NCI-H446 (cell line): ENCODE measurements around the gene SERPINB1.
A peak's percentile ranks its signal among the peaks of the same experiment; 100 is the strongest.
"Not testable (repeated sequence)": the region's sequence is repeated elsewhere in the genome, so short reads cannot be mapped to it uniquely, and the experiment has no call there.

Experiments
- DNase-seq, 2 experiments: peaks; one replicate each; lab custom pipeline; 2025; lab: John Stamatoyannopoulos, UW

The SERPINB1 gene

DNA sequence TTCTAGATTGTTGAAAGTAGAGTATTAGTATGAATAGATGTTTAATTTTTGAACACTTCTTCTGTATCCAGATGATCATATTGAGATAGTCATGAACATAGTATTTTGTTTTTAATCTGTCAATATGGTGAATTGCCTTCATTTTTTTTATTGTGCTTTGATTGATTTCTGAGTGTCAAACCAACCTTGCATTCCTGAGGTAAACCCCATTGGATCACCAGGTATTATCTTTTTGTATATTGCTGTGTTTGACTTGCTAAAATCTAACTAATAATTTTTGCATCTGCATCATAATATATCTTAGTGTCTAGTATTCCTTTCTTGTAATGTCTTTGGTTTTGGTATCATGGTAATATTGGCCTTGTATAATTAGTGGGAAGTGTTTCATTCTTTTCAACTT is 25.5 kb downstream of the SERPINB1 start:
- no peak for DNase-seq

- DNase-seq = no peak
Measured at GRCh38 chr6:2812695-2813094, 29.0 kb downstream of the SERPINB1 start.

DNA sequence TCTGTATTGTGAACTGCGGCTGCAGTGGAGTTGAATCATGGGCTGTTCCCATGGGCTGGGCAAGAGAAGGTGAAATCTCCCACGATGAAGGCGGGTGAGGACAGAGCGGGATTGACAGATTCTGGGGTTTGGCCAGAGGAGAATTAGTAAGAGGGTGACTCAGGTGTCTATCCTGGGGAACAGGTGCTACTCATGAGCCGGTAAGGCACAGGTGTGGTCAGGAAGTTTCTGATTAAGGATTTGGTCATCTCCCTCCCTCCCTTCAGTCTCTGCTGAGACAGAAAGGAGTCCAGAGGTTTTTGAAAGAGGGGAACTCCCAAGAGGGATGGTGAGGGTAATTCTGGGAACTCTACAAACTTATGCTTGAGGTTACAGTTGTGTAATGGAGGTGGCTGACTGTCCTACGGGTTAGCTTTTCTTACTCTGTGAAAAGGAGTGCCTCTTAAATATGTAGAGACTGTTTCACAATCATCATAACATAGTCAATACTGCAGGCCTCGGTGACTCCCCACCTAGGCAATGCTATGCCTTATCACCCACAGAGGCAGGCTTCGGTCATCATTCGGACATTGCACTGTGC is 31.5 kb downstream of the SERPINB1 start:
- no peak for DNase-seq

DNA sequence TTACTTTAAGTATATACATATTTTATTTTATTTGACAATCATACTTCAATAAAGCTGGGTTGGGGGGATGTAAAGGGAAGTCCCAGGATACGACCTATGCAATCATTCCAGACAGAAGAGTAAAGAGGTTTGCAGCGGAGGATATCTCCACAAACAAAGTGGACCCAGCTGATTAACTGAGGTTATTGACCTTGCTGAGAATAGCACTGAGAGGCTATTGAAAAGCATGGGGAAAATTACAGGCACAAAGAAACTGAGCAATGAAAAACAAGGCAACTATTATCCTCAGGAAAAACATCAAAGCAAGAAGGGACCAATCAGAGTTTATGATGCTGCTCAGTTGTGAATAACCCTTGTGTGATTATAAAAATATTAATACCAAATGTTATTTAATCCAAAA is 32.6 kb downstream of the SERPINB1 start:
- DNase-seq = no peak

DNA sequence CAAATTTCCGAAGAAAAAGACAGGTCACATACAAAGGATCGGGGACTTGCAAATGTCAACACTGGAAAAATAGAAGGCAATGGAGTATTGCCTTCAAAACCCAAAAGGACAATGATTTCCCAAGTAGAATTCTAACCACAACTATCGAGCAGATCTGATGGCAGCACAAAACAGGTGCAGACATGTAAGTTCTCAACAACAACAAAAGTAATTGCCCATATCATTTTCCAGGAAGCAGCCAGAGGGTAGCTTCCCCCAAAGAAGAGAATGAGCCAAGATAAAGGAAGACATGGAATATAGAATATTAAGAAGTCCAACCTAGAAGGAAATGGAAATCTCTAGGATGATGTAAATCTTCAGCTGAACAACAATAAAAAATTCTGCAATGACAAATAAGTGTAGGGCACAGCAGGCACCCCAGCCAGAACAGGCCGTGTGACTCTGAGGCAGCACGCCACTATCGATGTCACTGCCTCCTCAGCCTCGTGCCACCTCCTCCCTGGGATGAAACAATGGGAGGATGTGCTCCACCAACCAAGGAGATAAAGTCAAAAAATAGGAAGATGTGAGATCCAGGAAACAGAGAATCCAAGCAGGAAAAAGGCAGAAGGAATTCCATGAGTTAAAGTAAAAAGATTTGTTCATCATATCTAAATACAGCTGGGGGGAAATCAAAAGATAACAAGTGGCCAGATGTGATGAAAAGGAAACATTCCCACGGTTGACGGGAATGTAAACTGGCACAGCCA is 34.1 kb downstream of the SERPINB1 start:
- DNase-seq = no peak

GRCh38 chr6:2806644-2807043 is 35.0 kb downstream of the SERPINB1 start:
- no peak for DNase-seq

DNA sequence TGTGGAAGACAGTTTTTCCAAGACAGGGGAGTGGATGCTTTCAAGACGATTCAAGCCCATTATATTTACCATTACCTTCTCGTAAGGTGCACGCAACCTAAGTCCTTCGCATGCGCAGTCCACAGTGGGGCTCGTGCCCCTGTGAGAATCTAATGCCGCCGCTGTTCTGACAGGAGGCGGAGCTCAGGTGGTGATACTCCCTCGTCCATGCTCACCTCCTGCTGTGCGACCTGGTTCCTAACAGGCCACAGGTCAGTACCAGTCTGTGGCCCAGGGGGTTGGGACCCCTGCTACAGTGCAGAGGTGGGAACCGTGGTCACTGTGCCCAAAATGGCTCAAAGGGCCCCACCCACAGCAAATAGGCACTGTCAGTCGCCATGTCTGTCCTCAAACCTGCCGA is 36.6 kb downstream of the SERPINB1 start:
- DNase-seq = no peak

DNA sequence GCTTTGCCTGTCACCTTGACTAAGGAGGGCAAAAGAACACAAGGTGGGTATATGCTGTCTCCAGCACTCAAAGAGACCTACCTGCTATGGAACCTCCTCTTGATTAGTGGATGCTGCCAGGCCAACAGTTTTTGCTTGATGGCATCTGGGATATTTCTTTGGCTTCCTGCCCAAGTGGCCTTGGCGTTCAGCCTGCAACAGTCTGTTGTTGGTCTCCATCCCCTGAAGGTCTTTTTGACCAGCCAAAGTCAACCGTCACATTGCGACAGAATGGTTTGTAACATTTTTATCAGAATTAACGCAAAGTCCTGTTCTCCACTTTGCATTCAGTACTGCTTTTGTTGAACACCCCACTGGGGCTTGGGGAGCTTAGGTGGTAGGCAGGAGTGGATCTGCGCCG is 37.1 kb downstream of the SERPINB1 start:
- DNase-seq = peak in 1 of 2 experiments; percentile 10

- no peak for DNase-seq
Measured at GRCh38 chr6:2803731-2804429, 37.8 kb downstream of the SERPINB1 start.

- DNase-seq = no peak
Measured at GRCh38 chr6:2802521-2803060, 39.1 kb downstream of the SERPINB1 start.

DNA sequence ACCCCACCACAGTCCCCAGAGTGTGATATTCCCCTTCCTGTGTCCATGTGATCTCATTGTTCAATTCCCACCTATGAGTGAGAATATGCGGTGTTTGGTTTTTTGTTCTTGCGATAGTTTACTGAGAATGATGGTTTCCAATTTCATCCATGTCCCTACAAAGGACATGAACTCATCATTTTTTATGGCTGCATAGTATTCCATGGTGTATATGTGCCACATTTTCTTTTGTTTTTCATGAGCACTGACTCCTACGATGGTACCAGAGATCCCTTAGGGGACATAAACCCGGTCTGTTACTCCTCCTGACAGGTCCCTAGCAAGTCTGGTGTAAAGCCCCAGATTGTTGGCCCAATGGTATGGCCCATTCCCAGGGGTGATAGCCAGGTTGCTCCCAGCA is 40.0 kb downstream of the SERPINB1 start:
- DNase-seq = not testable (repeated sequence)

- no peak for DNase-seq
Measured at GRCh38 chr6:2800552-2801316, 40.9 kb downstream of the SERPINB1 start.

GRCh38 chr6:2799936-2800527 is 41.6 kb downstream of the SERPINB1 start:
- DNase-seq = no peak

DNA sequence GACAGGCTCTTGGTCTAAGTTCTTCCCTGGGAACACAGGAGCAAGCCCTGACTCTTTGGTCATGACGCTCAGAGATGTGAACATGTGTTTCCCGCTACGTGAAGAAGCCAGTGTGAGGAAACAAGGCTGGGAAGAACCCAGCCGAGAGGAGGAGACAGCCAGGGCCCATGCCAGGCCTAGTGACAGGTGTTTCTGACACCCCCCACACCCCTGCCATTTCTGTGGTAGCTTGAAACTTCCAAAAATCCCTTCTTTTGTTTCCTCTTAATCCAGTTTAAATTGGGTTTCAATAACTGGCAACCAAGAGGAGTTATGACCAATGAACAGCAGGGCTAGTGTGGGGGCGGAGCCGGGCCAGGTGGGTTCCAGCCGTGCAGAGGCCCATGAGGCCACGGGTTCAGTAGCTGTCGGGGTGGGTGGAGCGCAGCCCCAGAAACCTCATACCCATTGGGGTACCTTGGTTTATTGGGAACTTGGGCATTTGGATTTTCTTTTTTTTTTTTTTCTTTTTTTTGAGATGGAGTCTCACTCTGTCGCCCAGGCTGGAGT is 43.0 kb downstream of the SERPINB1 start:
- DNase-seq = no peak

DNA sequence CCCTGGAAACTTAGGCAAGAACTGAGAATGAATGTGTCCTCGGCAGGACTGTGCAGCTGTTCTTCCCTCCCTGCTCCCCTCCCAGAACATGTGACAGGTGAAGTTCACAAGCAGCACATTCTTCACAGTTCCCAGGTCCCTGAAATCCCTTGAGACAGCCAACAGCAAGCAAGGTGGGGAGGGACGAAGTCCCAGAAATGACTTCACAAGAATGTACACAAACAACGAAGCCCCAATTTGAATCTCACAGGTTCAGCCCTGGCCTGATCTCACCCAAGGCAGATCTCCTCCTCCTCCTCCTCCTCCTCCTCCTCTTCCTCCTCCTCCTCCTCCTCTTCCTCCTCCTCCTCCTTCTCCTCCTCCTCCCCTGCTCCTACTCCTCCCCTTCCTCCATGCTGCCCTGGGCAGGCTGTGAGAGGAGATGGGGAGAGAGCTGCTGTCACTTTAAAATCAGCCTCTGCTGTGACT is 44.1 kb downstream of the SERPINB1 start:
- DNase-seq = no peak

DNA sequence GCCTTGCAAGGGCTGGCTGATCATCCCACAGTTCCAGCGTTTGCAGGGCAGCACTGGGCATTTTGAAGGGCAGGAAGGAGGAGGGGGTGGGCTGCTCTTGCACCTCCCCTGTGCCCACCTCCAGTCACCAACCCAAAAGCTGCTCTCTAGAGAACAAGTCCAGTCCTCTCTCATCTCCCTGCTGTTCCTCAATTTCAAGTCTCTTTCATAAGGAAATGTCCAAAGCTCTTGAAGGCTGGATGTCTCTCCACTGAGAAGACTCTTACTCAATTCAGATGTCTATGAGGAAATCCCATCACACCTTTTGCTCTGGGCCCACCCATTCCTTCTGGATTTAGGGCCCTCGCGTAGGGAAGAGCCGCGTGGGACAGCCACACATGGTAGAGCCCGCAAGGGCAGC is 44.8 kb downstream of the SERPINB1 start:
- no peak for DNase-seq

DNA sequence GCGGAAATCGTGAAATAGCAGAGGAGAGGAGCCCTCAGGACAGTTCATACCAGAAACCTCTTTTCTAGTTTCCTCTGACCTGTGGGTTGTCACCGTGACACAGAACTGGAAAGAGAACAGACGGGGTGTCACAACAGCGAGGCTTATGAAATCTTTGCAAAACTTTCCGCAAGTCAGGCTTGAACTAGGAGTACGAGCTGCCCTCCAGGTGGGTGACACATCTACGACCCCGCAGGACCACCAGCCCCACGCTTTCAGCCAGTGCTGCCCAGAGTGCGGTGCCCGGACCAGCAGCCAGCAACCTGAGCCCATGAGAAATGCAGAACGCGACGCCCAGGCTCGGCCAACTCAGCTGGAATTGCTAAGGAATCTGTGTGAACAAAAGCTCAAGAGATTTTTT is 45.7 kb downstream of the SERPINB1 start:
- DNase-seq = no peak

GRCh38 chr6:2795162-2795561 is 46.5 kb downstream of the SERPINB1 start:
- no peak for DNase-seq

- no peak for DNase-seq
Measured at GRCh38 chr6:2794171-2794730, 47.4 kb downstream of the SERPINB1 start.

DNA sequence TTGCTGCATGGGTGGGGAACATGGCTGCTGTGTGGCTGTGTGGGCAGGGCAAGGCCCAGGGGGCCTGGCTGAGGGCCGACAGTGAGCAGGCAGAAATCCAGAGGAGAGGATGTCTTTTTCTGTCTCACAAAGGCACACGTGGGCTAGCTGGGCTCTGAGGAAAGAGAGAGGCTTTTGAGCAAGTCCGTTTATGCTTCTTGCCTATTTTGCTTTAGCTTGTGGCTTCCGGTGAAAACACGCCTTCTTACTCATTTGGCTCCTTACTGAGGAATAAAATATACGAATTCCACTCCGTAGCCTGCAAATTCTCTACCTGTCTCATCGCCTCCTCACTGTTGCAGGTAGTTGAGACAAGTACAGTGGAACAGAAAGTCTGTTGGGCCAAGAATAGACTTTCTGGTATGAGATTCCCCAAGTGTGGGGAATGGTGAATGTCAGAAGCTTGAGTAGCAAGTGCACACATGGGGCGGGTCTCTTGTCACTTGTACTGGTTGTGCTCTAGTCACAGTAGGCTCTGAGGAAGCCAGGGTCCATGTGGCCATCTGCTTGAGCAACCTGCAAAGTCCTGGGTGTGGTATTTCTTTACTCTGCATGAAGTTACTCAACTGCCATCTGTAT is 48.0 kb downstream of the SERPINB1 start:
- no peak for DNase-seq
